ENCODE measurements around the gene PPP1R3A. TPM values are rescaled to one million over a fixed set of nuclear protein-coding genes. Genes with fewer than 3 reads are reported as not detected.

PPP1R3A gene
- total RNA-seq, 4 donors from 2014 or later, result not detected

DNA sequence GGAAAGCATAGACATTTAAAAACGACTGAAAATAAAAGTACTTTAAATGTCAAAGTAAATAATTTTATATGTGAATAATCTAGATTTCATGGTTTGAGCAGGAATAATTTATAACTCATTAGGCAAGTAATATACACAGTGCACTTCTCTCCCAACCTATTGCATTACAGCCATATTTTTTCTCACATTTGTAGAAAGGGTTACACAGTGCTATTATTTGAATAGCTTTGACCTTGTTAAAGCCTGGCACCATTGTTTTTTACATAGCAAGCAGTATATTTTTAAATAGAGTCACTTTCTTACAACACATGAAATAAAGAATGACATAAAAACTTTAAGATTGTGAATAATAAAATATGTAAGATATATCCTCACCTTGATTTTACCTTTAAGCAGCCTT lies 969 bp downstream of the PPP1R3A start:
- no peaks in the 10 kb centered on the region for H3K4me1 ChIP-seq
- DNase-seq (ENCODE audit: low spot score in 2 of 2), result no peak
- H3K9me3 ChIP-seq, result no peaks in the 10 kb centered on the region
- no peak overlapping the region for H3K4me3 ChIP-seq
- H3K36me3 ChIP-seq, result no peaks in the 10 kb centered on the region
- 43% methylated on average over 1 of the region's 1 CpG for WGBS
- TF ChIP-seq, protein P1, sequence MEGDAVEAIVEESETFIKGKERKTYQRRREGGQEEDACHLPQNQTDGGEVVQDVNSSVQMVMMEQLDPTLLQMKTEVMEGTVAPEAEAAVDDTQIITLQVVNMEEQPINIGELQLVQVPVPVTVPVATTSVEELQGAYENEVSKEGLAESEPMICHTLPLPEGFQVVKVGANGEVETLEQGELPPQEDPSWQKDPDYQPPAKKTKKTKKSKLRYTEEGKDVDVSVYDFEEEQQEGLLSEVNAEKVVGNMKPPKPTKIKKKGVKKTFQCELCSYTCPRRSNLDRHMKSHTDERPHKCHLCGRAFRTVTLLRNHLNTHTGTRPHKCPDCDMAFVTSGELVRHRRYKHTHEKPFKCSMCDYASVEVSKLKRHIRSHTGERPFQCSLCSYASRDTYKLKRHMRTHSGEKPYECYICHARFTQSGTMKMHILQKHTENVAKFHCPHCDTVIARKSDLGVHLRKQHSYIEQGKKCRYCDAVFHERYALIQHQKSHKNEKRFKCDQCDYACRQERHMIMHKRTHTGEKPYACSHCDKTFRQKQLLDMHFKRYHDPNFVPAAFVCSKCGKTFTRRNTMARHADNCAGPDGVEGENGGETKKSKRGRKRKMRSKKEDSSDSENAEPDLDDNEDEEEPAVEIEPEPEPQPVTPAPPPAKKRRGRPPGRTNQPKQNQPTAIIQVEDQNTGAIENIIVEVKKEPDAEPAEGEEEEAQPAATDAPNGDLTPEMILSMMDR (IDR thresholded peaks at IDR 0.05), result no peak
- TF ChIP-seq EP300 (IDR thresholded peaks at IDR 0.05), result no peak
- TF ChIP-seq POLR2A (IDR thresholded peaks at IDR 0.05), result no peak
- no peak for TF ChIP-seq POLR2AphosphoS5 (IDR thresholded peaks at IDR 0.05)
- H3K27ac ChIP-seq, result no peak overlapping the region
- no peaks in the 10 kb centered on the region for H3K27me3 ChIP-seq

DNA sequence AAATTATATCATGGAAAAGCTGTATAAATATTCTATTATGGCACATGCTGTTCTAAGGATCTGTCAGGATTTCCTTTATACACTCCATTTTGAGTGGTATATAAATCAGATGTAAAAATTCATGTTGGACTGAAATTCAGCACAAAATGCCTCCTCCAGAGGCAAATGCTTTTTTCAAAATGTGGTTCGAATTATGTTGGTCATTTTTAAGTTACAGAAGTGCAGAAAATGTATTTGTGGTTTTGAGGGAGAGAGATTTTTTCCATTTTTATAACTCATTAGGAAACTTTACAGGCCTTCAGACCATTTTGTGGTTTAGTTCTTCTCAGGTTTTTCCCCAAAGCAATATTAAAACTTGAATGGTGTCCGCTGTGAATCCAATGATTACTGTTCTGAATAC lies 2.9 kb downstream of the PPP1R3A start:
- Histone ChIP-seq H3K27me3 (no peaks in the 10 kb centered on the region), H3K4me1 (no peaks in the 10 kb centered on the region), H3K36me3 (no peaks in the 10 kb centered on the region), H3K9me3 (no peaks in the 10 kb centered on the region), H3K27ac (no peak overlapping the region), H3K4me3 (no peak overlapping the region)
- 67% methylated on average over 2 of the region's 2 CpGs for WGBS
- DNase-seq (ENCODE audit: low spot score in 2 of 2), result no peak
- TF ChIP-seq POLR2AphosphoS5 (IDR thresholded peaks at IDR 0.05), result no peak
- no peak for TF ChIP-seq EP300 (IDR thresholded peaks at IDR 0.05)
- TF ChIP-seq, protein P1 (IDR thresholded peaks at IDR 0.05), result no peak
- TF ChIP-seq POLR2A (IDR thresholded peaks at IDR 0.05), result no peak

DNA sequence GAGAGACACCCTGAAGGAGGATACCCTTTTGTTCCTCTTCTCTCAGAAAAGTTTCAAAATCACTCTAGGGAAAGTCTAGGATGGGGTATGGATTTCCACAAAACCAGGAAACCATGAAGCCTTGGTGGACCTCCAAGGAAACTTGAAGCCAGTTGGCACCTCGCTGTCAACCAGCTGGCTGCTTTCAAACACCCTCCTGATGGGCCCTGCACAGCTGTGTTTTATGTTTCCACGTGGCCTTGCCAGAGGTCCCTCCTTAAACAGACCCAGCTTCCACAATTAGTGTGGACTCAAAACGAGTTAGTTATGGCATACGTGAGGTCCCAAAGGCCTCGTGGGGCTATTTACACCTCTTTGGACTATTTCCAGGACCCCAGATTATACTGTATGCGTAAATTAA lies 5.9 kb downstream of the PPP1R3A start:
- no peak overlapping the region for H3K4me3 ChIP-seq
- 56% methylated on average over 6 of the region's 6 CpGs for WGBS
- no peaks in the 10 kb centered on the region for H3K4me1 ChIP-seq
- H3K27me3 ChIP-seq, result no peaks in the 10 kb centered on the region
- TF ChIP-seq, protein P1 (IDR thresholded peaks at IDR 0.05), result no peak
- TF ChIP-seq POLR2AphosphoS5 (IDR thresholded peaks at IDR 0.05) (no peak), EP300 (IDR thresholded peaks at IDR 0.05) (no peak), POLR2A (IDR thresholded peaks at IDR 0.05) (no peak)
- no peak overlapping the region for H3K27ac ChIP-seq
- no peaks in the 10 kb centered on the region for H3K36me3 ChIP-seq
- no peak for DNase-seq (ENCODE audit: low spot score in 2 of 2)
- H3K9me3 ChIP-seq, result no peaks in the 10 kb centered on the region

DNA sequence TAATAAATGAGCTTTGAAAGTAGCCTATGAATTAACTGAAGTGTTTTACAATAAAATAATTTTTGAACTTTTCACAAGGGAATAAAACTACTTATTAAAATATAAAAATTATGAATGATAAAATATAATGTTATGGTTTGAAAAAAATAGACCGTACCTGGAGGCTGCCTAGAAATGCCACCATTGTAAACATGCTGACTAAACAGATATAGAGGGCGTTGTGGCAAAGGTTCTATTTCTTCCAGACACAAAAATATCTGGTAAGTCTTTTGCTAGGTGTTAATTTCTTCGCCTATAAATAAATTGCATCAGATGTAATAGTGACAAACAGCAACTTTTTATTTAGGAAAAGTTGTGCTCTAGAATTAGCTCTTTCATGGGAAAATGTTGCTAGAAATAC lies 11.2 kb downstream of the PPP1R3A start:
- Histone ChIP-seq H3K36me3 (no peaks in the 10 kb centered on the region), H3K9me3 (no peaks in the 10 kb centered on the region), H3K27ac (no peak overlapping the region), H3K4me3 (no peak overlapping the region), H3K4me1 (no peaks in the 10 kb centered on the region), H3K27me3 (no peaks in the 10 kb centered on the region)
- no peak for DNase-seq (ENCODE audit: low spot score in 2 of 2)
- TF ChIP-seq POLR2AphosphoS5 (IDR thresholded peaks at IDR 0.05) (no peak), EP300 (IDR thresholded peaks at IDR 0.05) (no peak), POLR2A (IDR thresholded peaks at IDR 0.05) (no peak)
- TF ChIP-seq, protein P1 (IDR thresholded peaks at IDR 0.05), result no peak
- WGBS, result 91% methylated on average over 3 of the region's 3 CpGs

DNA sequence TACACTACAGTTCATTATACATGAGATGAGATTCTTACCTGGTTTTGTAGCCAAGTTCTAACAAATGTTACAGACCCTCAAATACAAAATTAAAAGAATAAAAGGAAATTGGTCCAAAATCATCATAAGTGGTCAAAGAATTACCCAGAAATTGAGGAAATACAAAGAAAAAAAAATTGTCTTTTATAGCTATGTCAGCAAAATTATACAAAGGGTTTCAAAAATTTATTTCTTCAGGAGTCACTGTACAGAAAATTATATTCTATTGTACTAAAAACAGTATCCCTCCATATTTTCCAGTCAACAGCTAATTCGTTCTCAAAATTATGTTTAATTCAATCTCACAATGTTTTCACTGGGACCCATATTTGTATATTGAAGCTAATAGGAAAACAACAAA lies 14.3 kb downstream of the PPP1R3A start:
- 75% methylated on average over 1 of the region's 1 CpG for WGBS
- TF ChIP-seq EP300 (IDR thresholded peaks at IDR 0.05) (no peak), POLR2AphosphoS5 (IDR thresholded peaks at IDR 0.05) (no peak), POLR2A (IDR thresholded peaks at IDR 0.05) (no peak)
- TF ChIP-seq, protein P1 (IDR thresholded peaks at IDR 0.05), result no peak
- Histone ChIP-seq H3K27ac (no peak overlapping the region), H3K36me3 (no peaks in the 10 kb centered on the region), H3K4me1 (no peaks in the 10 kb centered on the region), H3K4me3 (no peak overlapping the region), H3K27me3 (no peaks in the 10 kb centered on the region), H3K9me3 (no peaks in the 10 kb centered on the region)
- DNase-seq (ENCODE audit: low spot score in 2 of 2), result no peak

All from suprapubic skin (tissue), 4 donors.